CD4-positive, alpha-beta T cell treated with Interleukin-6 for 4 hours (primary cell): ENCODE measurements around the gene TSPAN4.
A peak's percentile ranks its signal among the peaks of the same experiment; 100 is the strongest.

Experiments
- DNase-seq: peaks from one replicate; pipeline ENCODE4 v3.0.0-alpha.2; 2020; ENCODE audit warnings: mixed read lengths

TSPAN4 gene

GRCh38 chr11:824292-824880, 18.3 kb upstream of the TSPAN4 start:
- DNase-seq = no peak

DNA sequence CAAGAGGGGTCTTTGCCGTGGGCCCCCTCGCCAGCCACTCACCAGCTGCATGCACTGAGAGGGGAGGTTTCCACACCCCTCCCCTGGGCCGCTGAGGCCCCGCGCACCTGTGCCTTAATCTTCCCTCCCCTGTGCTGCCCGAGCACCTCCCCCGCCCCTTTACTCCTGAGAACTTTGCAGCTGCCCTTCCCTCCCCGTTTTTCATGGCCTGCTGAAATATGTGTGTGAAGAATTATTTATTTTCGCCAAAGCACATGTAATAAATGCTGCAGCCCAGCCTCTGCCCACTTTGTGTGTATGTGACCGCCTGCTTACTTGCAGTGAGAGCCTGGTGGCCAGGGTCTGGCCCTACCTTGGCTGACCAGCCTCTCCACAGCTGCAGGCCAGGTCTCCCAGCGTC, 17.7 kb upstream of the TSPAN4 start:
- DNase-seq = no peak

GRCh38 chr11:825366-826226, 17.1 kb upstream of the TSPAN4 start:
- no peak for DNase-seq

DNA sequence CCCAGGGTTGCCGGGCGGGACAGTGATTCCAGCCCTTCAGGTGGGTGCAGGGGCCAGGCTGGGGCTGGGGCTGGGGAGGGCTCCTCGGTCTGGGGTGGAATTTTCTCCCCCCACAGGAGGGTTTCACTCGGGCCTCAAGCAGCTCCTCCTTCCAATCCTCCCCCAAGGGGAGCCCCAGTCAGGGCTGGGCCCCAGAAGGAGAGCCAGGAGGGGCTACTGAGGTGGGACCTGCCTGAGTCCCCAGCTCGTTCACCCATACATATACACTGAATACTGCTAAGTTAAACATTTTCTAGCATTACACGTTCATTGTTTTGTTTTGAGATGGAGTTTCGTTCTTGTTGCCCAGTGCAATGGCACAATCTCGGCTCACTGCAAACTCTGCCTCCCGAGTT, 16.4 kb upstream of the TSPAN4 start:
- DNase-seq = no peak

DNA sequence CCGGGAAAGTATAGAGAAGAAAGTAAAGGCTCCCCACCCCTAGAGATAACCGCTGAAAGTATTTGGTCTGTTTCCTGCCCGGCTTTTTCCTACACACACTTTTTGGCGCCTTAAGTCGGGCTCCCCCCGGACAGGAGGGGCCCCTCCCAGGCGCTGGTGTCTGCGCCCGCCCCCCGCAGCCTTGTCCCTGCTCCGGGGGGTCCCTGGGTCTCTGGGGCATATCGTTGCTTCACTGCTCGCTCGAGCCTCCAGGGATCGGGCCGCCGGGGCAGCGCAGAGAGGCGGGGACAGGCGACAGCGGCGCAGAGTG, 15.9 kb upstream of the TSPAN4 start:
- no peak for DNase-seq

DNA sequence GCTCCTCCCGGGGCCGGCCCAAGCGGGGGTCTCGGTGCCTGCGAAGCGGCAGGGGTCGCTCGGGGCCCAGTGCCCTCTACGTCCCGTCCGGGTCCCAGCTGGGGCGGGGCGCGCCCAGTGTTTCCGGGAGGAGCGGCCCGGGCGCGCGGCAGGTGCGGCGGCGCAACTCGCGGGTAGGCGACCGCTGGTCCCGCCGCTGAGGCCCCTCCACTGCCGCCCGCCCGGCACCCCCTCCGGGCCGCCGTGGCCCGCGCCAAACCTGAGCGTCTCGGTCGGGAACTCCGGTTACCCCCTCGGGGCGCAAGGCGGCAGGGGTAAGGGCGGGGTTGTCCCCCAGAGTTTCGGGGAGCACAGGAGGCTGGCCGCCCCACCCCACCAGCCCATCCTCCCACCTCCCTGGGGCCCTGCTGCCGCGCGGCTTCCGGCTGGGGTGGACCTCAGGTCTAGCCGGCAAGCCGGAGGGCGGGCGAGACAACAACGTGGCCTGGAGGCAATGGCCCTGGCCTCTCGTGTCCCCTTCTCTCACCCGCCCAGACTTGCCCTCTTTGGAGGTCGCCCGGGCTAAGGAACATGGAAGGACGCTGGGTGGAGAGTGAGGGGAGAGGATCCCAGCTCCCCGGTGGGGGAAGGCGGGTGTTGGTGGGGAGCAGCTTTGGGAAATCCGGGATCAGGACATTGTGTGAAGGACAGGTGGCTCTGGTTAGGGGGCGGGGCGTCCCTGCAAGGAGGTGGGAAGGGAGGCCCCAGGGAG, 15.3 kb upstream of the TSPAN4 start:
- no peak for DNase-seq

DNA sequence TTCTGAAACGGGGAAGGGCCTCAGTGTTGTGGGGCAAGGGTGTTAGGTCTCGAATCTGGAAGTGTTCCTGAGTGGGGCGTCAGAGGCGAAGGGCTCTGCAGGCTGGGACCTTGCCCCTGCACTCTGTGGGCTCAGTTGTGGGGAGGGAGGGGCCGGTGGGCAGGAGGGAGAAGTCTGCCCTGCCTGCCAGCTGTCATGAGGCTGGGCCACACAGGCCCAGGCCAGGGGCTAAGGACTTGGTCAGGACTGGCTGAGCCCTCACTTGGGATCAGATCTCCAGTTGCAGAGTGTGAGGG, 14.8 kb upstream of the TSPAN4 start, which contains the start of gene CRACR2B:
Gene CRACR2B (plus strand): TSS at position 23 of the 296 bp plus-strand sequence. CDS start 689 bp downstream, outside the sequence.
- no peak for DNase-seq

- no peak for DNase-seq
Measured at GRCh38 chr11:828506-829175, 14.0 kb upstream of the TSPAN4 start.

DNA sequence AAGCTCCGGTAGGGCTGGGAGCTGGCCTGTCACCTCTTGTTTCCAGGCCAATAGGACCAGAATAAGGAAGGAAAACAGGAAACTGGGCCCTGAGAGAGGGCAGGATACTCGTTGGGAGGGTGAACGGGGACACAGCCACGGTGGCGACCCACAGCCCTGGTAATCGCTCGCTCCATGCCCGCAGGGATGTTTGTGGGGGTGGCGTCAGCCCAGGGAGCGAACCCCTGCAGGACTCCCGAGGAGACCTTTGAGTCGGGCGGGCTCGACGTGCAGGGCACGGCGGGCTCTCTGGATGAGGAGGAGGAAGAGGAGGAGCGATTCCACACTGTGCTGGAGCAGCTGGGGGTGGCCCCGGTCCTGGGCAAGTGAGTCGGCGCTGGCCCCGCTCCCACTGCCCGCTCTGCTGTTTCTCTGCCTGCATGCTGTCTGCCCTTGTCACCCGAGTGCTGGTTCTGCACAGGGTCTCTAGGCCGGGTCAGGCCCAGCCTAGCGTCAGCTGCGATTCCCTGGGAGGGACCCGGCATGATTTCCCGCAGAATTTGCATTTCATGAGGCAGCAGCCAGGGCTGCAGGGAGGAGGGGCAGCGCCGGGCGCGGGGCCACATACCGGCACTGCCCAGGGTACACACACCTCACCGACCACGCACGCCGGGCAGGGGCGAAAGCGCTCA, 13.3 kb upstream of the TSPAN4 start:
- DNase-seq = no peak

GRCh38 chr11:829847-830294, 12.8 kb upstream of the TSPAN4 start:
- no peak for DNase-seq

DNA sequence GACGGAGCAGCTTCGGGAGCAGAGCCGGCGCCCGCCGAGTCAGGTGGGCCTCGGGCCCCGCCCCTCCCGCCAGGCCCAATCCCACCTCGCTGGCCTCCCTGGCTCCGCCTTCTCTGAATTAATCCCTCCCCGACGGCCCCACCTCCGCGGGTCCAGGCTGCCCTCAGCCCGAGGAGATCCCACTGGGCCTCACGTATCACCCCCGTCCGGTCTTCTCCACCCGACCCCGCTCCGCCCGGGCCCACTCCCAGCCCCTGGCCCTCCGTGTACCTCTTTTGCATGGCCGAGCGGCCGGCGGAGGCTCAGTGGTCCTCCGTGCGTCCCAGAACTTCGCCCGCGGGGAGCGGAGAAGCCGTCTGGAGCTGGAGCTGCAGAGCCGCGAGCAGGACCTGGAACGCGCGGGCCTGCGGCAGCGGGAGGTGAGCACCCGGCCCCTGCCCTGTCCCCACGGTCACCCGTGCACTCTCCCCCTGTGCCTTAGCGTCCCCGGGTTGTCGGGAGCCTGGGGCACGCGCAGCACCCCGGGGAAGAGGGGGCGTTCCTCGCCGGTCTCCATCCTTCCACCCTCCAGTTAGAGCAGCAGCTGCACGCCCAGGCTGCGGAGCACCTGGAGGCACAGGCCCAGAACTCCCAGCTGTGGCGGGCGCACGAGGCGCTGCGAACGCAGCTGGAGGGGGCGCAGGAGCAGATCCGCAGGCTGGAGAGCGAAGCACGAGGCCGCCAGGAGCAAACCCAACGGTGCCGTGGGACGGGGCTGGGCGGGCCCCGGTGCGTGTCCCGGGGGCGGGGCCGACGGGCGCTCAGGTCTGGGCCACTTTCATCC, 12.1 kb upstream of the TSPAN4 start:
- peak; percentile 67 for DNase-seq

DNA sequence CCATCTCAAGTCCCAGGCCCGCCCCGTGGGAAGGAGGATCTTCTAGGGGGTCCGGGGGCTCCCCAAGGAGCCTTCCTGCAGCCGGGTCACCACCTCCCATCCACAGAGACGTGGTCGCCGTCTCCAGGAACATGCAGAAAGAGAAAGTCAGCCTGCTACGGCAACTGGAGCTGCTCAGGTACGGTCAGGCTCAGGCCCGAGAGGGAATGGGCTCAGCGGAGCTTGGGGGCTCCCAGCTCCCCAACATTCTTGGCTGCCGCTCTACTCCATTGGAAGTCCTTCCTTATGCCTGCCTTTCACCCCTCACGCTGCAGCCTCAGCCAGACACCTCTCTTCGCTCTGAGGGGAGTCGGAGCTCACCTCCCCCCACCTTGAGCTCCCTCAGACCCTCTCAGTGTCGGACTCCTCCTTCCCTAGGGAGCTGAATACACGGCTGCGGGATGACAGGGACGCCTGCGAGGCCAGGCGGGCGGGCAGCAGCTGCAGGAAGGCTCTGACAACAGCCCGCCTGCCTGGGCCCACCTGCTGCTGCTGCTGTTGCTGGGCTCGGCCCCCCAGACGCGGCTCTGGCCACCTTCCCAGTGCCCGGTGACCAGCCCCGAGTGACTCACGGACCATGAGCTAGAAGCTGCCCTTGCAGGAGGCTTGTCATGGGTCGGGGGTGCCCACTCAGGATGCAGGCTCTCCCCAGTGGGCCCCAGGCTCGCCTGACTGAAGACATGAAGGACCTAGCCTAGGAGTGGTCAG, 11.4 kb upstream of the TSPAN4 start:
- no peak for DNase-seq

- DNase-seq = no peak
Measured at GRCh38 chr11:831961-832528, 10.6 kb upstream of the TSPAN4 start.

DNA sequence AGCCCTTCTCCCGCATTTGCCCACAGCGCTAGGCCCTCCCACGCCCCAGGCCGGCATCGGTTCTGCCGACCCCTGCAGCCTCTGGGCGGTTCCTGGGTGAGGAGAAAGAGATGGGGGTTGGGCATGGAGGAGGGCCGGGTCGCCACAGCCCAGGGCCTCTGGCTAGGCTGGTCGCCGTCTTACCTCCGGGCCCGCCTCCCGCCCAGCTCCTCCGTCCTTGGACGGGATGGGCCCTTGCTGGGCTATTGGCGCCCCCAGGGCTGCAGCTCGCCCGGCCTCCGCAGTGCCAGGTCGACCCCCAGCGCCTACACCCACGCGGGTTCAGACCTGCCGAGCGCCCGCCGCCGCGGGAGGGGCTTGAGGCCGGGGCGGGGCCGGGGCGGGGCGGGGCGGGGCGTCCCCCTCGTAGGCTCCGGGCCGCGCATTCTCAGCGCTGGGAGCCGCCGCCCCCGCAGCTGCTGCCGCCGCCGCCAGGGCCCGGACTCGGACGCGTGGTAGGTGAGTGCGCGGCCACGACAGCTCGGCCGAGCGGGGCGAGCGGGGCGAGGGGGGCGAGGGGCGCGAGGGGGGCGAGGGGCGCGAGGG, 10.0 kb upstream of the TSPAN4 start, which contains the start of gene CD151:
Gene CD151 (plus strand): TSS at position 424 of the 585 bp plus-strand sequence. CDS start 3,118 bp downstream, outside the sequence.
- peak; percentile 74 for DNase-seq

DNA sequence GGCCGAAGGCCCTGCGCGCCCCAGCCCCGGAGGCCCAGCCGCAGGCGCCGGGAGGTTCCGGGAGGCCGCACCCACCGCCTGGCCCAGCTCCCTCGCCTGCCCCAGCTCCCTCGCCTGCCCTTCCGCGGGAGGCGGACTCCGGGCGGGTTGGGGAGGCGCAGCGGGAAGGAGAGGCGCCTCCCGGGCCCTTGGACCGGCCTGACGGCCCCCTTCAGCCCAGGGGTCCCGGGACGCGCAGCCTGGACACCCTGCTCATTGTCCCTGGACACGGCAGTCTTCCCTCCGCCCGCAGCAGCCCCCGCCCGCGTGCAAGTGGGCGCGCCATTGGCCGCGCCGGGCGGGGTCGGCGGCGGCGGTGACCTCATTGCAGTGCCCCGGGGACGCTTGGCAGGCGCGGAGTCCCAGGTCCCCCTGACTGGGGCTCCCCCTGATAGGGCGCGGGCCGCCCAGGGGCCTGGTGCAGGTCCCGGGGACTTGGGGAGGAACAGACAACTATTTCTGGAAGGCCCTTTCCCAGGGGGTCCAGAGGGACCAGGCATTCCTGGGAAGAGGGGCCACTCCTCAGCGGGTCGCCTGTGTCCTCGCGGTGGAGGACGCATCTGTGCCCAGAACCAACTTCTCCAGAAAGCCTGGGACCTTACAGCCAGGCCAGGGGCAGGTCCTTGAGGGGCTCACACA, 9.4 kb upstream of the TSPAN4 start:
- peak; percentile 36 for DNase-seq

DNA sequence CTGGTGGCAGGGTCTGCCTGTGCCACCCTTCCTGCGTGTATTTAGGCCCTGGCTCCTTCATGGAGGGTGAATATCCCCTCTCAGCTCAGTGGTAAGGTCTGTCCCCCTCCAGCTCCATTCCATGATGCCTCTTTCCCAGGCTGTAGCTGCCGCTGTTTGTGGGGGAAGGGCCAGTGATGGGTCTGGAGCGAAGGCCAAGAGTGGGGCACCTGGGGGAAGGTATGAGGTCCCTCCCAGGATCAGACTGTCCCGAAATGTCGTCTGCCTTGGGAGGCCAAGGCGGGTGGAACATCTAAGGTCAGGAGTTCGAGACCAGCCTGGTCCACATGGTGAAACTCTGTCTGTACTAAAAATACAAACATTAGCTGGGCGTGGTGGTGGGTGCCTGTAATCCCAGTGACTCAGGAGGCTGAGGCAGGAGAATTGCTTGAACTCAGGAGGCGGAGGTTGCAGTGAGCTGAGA, 8.8 kb upstream of the TSPAN4 start:
- DNase-seq = no peak

DNA sequence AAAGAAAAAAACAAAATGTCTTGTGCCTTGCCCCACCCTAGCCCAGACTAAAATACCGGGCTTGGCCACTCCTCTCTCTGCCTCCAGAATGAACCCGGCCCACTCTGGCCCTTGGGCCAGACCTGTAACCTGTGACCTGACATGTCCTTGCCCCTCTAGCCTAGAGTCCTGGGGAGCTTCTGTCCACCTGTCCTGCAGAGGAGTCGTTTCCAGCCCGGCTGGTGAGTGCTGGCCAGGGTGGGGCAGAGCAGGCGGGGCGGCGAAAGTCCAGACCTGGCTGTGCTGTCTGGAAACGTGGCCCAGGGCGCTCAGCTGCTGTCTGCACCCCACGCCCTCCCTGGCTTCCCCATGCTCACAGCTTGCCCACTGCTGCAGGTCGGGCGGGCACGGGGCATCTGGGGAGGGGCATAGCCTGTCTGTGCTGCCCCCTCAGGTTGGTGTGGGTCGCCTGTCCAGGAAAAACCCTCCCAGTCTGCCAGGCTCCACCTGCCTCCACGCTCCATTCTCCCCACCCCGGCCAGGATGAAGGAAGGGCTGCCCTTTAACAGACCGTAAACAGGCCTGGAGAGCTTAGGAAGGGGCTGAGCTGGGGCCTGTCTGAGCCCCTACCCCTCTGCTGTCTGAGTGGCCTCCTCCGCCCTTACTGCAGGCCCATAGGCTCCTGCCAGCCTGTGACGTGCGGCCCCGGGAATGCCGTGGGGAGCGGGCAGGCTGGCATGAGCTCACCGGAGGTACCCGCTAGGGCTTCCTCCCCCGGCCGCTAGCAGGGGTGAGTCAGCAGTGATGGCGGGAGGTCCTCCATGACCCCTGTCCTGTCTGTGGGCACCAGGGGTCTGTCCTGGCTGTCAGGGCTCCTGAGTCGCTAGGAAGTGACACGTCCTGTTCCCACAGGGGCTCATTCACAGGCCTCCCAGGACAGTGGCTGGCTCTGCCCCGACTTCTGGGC, 8.0 kb upstream of the TSPAN4 start:
- no peak for DNase-seq

- no peak for DNase-seq
Measured at GRCh38 chr11:836274-836673, 6.4 kb upstream of the TSPAN4 start.
